ENCODE results near the gene SCN1A.
"Not testable (repeated sequence)": the region's sequence is repeated elsewhere in the genome, so short reads cannot be mapped to it uniquely, and the experiment has no call there.

SCN1A gene

DNA sequence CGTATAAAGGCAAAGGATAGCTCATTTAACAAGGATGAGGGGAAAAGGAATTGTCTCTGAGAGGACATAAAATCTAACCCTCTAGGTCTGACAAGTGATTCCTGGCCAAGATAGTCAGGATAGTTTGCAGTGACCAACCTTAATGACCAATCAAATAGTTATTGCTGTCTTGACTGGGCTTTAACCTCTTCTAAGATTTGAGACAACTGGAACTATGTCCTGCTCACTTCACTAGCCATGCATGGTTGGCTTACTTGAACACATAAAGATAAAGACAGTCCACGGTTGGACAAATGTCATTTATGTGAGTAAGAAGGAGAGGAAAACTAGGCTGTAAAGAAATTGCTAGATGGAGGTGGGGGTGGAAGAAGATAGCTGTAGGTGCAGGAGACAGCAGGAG is 53.8 kb downstream of the SCN1A start:
- DNase-seq: no peak

GRCh38 chr2:166070231-166070630 is 57.6 kb downstream of the SCN1A start:
- no peak for DNase-seq

GRCh38 chr2:166068981-166069380 is 58.8 kb downstream of the SCN1A start:
- DNase-seq: no peak

DNA sequence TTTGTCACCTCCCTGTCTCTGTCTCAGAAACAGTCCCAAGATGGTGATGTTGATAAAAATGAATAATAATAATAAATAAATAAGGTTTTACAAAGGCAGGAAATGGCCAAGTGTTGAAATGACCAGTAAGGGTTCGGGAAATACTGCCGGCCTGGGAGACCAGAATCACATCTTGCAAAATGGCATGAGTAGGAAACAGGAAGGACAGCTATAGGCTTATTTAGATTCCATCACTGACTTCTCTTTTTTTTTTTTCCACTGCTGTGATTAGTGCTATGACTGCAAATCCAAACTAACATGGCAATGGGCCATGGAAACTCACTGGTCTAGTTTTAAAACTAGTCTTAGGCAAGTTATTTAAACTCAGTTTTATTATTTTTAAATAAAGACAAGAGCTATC is 60.6 kb downstream of the SCN1A start:
- no peak for DNase-seq

DNA sequence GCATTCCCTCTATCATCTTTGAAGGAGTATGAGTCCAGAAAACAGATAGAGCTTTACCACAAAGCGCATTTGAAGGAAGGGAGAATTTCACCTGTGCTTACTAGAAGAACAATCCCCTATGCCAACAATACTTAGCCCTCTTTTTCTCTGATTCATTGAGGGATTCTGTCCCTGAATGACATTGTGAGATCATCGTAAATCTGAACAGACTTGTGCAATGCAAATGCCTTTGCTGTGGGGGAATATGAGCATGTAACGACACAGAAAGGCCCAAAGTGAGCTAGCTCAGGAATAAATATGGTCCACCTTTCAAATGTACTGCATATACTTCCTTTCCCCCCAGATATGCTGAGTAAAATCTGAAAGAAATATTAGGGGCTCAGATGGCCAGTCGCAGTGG is 67.6 kb downstream of the SCN1A start:
- DNase-seq: no peak

- peak; percentile 39 to 57 for DNase-seq
Measured at GRCh38 chr2:166057370-166058164, 70.3 kb downstream of the SCN1A start.

DNA sequence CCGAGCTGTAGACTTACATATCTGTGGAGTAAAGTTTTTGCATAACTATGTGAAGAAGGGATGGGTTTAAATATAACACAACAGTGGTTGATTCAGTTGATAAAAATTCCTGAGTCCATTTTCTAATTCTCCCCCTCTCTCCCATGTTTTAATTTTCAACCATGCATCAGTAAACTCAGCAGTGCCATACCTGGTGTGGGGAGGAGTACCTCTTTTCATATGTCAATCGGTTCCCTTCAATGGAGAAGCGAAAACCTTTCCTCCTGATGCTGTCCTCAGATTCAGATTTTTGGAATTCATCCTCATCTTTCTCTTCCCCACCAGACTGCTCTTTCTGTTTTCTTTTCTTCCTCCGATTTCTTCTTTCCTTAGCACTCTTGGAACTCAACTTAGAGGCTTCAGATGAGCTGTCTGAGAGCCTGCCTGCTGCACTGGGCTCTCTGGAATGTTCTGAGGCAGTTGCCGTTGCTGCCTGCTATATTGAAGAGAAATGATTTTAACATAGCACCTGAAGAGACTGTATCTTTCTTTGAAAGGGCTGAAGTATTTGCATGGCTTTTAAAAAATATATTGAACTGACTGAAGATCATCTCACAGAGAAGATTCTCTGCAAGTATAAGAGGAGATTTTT is 82.9 kb downstream of the SCN1A start:
- DNase-seq: no peak

DNA sequence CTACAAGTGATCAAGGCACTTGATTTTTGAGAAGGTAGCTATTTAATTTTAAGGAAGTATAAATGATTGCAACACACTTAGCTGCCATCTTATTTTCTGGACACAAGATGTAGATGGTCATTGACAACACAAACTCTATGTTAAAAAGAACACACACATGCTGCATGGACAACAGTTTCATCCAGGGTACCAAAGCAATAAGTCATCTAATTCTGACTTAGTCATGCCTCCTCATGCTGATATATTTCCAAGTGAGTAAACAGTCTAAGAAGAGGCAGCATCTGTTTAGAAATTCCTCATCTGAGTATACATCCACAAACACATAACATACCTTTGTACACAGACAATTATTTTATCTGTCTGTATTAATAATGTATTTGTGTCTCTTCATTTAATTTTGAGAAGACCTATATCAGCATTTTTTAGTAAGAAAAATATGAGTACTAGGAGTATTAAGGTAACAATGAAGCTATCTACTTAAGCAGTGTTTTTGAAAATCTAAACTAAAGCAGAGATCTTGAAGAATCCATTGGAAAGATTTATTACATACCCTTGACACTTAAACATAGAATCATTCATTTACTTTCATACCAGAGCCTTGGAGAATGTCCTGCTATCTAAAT is 84.9 kb downstream of the SCN1A start:
- no peak for DNase-seq

GRCh38 chr2:166042356-166042755 is 85.5 kb downstream of the SCN1A start:
- DNase-seq: no peak

DNA sequence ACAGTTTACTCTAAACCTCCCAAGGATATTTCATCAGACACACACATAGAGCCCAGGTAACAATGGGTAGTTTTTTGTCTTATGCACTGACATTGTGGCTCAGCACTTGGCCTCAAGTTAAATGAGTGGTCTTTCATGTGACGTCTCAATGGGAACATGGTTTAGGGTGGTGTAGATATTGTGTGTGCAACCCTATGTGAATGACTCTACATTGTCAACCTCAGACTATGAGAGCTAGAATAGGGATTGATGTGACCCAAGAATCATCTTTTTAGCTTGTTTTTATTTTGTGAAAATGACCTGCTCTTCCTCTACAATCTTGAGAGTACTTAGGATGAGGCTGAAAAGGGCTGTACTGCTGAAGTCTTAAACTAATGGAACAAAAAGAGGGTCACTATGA is 86.2 kb downstream of the SCN1A start:
- no peak for DNase-seq

- DNase-seq: no peak
Measured at GRCh38 chr2:166032361-166032760, 95.5 kb downstream of the SCN1A start.

DNA sequence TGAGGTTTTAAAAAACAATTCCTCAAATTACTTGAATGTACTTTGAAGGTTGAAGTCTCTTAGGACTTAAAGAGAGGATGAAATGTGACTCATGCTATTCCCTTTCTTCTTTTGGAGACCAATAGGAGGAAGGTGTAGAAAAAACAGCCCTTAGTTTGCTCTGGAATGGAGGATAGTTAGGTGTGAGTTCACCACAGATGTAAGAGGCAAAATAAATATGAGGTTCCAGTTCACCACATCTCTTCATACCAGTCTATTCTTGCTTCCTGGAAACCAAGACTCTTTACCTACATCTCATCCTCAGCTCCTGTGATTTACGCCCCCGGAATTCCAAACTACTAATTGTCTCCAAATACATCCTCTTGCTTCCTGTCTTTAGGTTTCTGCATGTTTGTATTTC is 96.8 kb downstream of the SCN1A start:
- no peak for DNase-seq

GRCh38 chr2:166025313-166025712 is 102.5 kb downstream of the SCN1A start:
- no peak for DNase-seq

- no peak for DNase-seq
Measured at GRCh38 chr2:166017208-166017607, 110.6 kb downstream of the SCN1A start.

GRCh38 chr2:166013878-166014277 is 113.9 kb downstream of the SCN1A start:
- no peak for DNase-seq

DNA sequence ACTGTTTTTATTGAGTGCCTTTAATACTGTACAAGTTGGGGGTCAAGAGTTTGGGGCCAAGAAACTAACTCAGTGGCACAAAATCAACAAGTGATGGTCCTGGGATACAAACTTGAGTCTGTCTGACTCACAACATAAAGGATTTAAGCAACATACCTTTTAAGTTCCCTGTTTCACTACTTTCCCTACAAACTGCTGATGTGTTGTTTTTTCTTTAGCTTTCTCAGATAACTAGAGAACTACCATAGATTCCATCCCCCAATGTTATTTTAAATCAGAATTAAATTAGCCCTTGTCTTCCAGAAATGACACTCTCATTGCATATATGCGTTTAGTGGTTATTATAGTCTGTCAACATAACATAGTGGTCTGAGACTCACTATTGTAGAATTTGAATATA is 116.2 kb downstream of the SCN1A start:
- no peak for DNase-seq

- no peak for DNase-seq
Measured at GRCh38 chr2:166000401-166000800, 127.4 kb downstream of the SCN1A start.

- no peak for DNase-seq
Measured at GRCh38 chr2:165990846-165991245, 137.0 kb downstream of the SCN1A start.

DNA sequence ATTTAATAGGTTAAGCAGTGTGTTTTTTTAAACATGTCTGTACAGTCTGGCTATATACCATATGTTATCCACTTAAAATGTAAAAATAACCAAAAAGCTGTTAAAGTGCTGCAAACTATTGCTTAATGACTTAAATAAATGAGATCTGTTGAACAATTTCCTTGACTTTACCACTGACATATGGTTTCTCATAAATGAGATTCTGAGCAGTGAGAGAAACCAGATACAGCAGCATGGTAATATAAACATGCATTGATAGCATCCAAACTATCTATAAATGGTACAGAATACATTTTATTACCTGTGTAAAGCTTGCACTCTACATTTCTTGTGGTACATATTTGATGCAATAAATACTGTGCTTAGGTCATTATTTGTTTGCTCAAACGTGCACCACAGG is 138.0 kb downstream of the SCN1A start:
- no peak for DNase-seq

DNA sequence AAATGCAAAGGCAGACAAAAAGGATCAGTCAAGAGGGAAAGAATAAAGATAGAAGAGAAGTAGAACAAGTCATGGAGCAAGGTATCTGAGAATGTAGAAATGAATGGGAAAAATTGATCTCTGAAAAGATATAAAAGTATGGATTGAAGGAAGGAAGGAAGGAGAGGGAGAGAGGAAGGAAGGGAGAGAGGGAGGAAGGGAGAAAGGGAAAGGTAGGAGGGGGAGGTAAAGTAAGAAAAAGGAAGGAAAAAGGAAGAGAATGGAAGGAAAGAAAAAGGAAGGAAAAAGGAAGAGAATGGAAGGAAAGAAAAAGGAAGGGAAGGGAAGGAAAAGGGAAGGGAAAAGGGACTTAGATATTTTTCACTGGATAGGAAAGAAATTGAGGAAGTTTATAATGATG is 142.7 kb downstream of the SCN1A start:
- DNase-seq: no peak

DNA sequence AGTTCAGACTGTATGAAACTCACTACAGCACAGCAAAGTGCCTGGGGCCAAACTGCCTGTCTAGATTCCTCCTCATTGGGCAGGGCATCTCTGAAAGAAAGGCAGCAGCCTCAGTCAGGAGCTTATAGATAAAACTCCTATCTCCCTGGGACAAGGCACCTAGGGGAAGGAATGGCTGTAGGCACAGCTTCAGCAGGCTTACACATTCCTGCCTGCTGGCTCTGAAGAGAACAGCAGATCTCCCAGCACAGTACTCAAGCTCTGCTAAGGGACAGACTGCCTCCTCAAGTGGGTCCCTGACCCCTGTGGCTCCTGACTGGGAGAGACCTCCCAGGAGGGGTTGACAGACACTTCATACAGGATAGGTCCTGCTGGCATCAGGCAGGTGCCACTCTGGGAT is 155.7 kb downstream of the SCN1A start:
- DNase-seq: not testable (repeated sequence)

- no peak for DNase-seq
Measured at GRCh38 chr2:165970663-165971062, 157.2 kb downstream of the SCN1A start.

GRCh38 chr2:165969227-165969626 is 158.6 kb downstream of the SCN1A start:
- no peak for DNase-seq

DNA sequence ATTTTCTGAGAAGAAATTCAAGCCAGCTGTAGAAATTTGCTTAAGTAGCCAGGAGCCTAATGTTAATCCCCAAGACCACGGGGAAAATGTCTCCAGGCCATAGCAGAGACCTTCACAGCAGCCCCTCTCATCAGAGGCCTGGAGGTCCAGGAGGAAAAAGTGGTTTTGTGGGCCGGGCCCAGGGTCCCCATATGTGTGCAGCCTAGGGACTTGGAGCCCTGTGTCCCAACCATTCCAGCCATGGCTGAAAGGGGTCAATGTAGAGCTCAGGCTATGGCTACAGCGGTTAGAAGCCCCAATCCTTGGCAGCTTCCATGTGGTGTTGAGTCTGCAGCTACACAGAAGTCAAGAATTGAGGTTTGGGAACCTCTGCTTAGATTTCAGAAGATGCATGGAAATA is 160.1 kb downstream of the SCN1A start:
- DNase-seq: no peak

Measured in NCI-H446 (cell line).